ENCODE measurements around the gene TENM4.

The TENM4 gene

DNA sequence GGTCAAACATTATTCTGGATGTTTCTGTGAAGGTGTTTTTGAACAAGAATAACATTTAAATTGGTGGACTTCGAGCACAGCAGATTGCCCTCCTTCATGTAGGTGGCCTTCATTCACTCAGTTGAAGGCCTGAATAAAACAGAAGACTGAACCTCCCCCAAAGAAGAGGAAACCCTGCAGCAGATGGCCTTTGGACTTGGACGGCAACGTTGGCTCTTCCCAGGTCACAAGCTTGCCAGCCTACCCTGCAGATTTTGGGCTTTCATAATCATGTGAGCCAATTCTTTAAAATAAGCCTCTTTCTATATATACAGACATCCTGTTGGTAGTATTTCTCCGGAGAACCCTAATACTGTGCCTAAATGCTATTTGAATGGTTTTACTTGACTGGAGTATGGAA, 434.0 kb downstream of the TENM4 start:
- 100% methylated on average over 1 to 3 of the region's 4 CpGs for WGBS, 2 experiments (ENCODE audit: insufficient coverage in 2 of 2)
- Histone ChIP-seq H3K4me3 (ENCODE audit: extremely low read depth, insufficient read depth, low read length, poor library complexity, severe bottlenecking) (no peak overlapping the region), H3K36me3 (ENCODE audit: control insufficient read depth, insufficient read depth, low read length) (no peaks in the 10 kb centered on the region), H3K27ac (ENCODE audit: low read depth, low read length, severe bottlenecking) (no peak overlapping the region), H3K4me1 (ENCODE audit: control insufficient read depth, insufficient read depth, low read length, poor library complexity, severe bottlenecking) (no peaks in the 10 kb centered on the region), H3K9me3 (ENCODE audit: control insufficient read depth, low read length) (no peaks in the 10 kb centered on the region)

DNA sequence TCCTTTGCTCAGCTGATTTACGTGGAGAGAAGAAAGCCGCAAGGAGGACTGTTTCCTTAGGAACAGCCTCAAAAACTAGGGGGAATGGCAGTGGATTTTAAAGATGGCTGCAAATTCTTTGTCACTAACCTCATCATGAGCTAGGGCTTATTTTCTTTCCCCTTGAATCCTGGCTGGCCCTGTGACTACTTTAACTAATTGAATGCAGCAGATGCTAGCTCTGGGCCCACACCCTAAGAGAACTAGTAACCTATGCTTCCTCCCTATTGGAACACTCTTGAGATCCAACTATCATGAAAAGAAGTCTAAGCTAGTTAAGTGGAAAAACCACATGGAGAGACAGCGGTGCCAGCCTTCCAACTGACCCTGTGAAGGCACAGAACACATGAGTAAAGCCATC, 444.8 kb downstream of the TENM4 start:
- H3K4me1 ChIP-seq (ENCODE audit: control insufficient read depth, insufficient read depth, low read length, poor library complexity, severe bottlenecking) = no peaks in the 10 kb centered on the region
- 83 to 90% methylated on average over 1 to 2 of the region's 3 CpGs for whole genome bisulfite sequencing, 2 experiments (ENCODE audit: insufficient coverage in 2 of 2)
- H3K36me3 ChIP-seq (ENCODE audit: control insufficient read depth, insufficient read depth, low read length) = no peaks in the 10 kb centered on the region
- H3K27ac ChIP-seq (ENCODE audit: low read depth, low read length, severe bottlenecking) = no peak overlapping the region
- H3K4me3 ChIP-seq (ENCODE audit: extremely low read depth, insufficient read depth, low read length, poor library complexity, severe bottlenecking) = no peak overlapping the region
- H3K9me3 ChIP-seq (ENCODE audit: control insufficient read depth, low read length) = no peaks in the 10 kb centered on the region

DNA sequence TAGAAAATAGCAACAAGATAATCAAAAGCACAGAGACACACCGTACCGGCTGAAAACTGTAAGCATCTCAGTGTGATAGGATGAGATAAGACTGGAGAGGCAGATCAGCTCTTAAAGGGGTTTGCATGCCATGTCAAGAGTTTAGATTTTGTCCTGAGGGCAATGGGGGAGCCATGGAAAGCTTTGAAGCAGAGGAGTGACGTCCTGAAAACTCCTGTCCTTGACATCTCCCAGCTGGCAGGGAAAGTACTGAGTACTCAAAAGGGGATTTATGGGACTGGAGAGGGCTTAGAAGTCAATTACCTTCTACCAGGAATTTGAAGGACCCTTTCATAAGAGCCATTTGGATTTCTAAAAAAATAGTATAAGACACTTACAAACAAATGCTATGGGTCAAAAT, 445.7 kb downstream of the TENM4 start:
- no peaks in the 10 kb centered on the region for H3K4me1 ChIP-seq (ENCODE audit: control insufficient read depth, insufficient read depth, low read length, poor library complexity, severe bottlenecking)
- no peaks in the 10 kb centered on the region for H3K36me3 ChIP-seq (ENCODE audit: control insufficient read depth, insufficient read depth, low read length)
- 83 to 92% methylated on average over 1 to 3 of the region's 3 CpGs for WGBS, 2 experiments (ENCODE audit: insufficient coverage in 2 of 2)
- no peaks in the 10 kb centered on the region for H3K9me3 ChIP-seq (ENCODE audit: control insufficient read depth, low read length)
- no peak overlapping the region for H3K27ac ChIP-seq (ENCODE audit: low read depth, low read length, severe bottlenecking)
- H3K4me3 ChIP-seq (ENCODE audit: extremely low read depth, insufficient read depth, low read length, poor library complexity, severe bottlenecking) = no peak overlapping the region

DNA sequence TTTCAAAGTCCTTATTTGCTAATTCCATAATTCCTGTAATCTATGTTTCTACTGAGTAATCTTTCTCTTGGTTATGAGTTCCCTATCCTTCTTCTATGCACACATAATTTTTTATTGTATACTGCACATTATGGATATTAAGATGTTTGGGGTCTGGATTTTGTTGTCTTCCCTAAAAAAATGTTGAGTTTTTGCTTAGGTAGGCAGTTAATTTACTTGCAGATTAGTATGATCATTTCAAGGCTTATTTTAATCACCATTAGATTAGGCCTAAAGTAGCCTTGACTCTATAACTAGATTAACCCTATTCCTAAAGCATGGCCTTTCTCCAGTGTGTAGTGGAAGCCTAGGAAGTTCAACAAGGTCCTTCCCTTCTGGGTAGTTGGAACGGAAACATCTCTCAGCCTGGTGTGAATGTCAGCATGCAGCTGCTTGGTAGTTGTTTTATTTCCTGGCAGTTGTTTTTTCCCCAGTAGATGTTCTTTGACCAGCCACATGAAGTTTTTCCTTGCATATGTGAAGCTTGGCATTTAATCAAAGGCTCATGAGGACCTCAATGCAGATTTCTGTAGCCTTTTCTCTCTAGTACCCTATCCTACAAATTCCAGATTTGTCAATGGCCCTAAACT, 446.9 kb downstream of the TENM4 start:
- H3K36me3 ChIP-seq (ENCODE audit: control insufficient read depth, insufficient read depth, low read length) = no peaks in the 10 kb centered on the region
- no peaks in the 10 kb centered on the region for H3K9me3 ChIP-seq (ENCODE audit: control insufficient read depth, low read length)
- H3K27ac ChIP-seq (ENCODE audit: low read depth, low read length, severe bottlenecking) = no peak overlapping the region
- 75% methylated on average over 1 of the region's 1 CpG; no CpG with 5 or more reads in 1 of the 2 experiments for WGBS, 2 experiments (ENCODE audit: insufficient coverage in 2 of 2)
- H3K4me1 ChIP-seq (ENCODE audit: control insufficient read depth, insufficient read depth, low read length, poor library complexity, severe bottlenecking) = no peaks in the 10 kb centered on the region
- H3K4me3 ChIP-seq (ENCODE audit: extremely low read depth, insufficient read depth, low read length, poor library complexity, severe bottlenecking) = no peak overlapping the region

DNA sequence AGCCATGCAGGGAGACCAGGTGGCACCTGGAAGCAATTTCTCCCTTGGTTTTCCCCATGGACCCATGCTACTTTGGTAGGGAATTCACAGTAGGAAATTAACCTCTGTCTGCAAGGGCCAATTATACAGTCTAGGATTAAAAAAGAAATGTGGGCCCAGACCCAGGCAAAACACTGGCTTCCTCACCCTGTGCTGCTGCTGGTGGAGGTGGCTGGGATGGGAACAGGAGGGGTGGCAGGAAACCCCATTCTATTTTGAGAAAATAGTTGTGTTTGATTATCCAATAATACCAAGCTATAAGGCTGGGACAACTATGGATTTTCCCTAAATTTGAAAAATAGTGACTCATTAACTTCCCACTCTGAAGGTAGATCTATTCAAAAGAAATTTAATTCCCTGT, 449.1 kb downstream of the TENM4 start:
- Histone ChIP-seq H3K4me3 (ENCODE audit: extremely low read depth, insufficient read depth, low read length, poor library complexity, severe bottlenecking) (no peak overlapping the region), H3K27ac (ENCODE audit: low read depth, low read length, severe bottlenecking) (no peak overlapping the region), H3K9me3 (ENCODE audit: control insufficient read depth, low read length) (no peaks in the 10 kb centered on the region), H3K36me3 (ENCODE audit: control insufficient read depth, insufficient read depth, low read length) (no peaks in the 10 kb centered on the region), H3K4me1 (ENCODE audit: control insufficient read depth, insufficient read depth, low read length, poor library complexity, severe bottlenecking) (no peaks in the 10 kb centered on the region)

DNA sequence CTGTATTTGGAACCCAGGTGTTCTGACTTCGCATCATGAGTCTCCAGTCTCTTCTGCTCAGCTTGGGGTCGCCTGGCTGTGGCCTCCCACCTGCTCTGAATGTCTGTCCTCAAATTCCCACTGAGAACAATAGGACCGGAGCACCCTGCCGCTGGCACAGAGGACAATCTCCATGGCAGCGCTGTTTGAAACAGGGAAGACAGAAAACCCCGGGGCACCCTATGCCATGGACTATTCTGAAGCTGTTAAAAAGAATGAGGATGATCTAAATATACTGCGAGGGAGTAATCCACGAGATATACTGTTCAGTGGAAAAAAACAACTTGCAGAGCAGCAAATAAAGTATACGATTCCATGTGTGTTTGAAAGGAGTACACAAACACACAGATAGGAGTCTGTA, 450.6 kb downstream of the TENM4 start:
- 76 to 80% methylated on average over 7 to 8 of the region's 9 CpGs for WGBS, 2 experiments (ENCODE audit: insufficient coverage in 2 of 2)
- no peaks in the 10 kb centered on the region for H3K9me3 ChIP-seq (ENCODE audit: control insufficient read depth, low read length)
- no peaks in the 10 kb centered on the region for H3K36me3 ChIP-seq (ENCODE audit: control insufficient read depth, insufficient read depth, low read length)
- H3K27ac ChIP-seq (ENCODE audit: low read depth, low read length, severe bottlenecking) = no peak overlapping the region
- no peaks in the 10 kb centered on the region for H3K4me1 ChIP-seq (ENCODE audit: control insufficient read depth, insufficient read depth, low read length, poor library complexity, severe bottlenecking)
- no peak overlapping the region for H3K4me3 ChIP-seq (ENCODE audit: extremely low read depth, insufficient read depth, low read length, poor library complexity, severe bottlenecking)

DNA sequence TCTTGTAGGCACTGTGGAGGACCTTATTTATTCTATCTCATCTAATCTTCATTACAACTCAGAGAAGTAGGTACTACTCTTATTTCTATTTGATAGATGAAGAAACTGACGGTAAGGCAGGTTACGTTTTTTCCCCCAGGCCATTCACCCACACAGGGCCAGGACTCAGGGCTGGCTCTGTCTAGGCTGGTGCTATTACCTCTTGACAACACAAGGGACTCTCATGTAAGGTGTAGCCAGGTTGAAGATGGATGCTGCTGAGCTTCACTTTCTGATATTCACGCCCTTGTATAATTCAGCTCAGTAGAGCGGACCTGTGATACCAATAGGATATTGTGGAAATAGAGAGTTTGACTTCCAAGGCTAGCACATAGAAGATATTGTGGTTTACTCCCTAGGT, 453.1 kb downstream of the TENM4 start:
- Histone ChIP-seq H3K36me3 (ENCODE audit: control insufficient read depth, insufficient read depth, low read length) (no peaks in the 10 kb centered on the region), H3K4me1 (ENCODE audit: control insufficient read depth, insufficient read depth, low read length, poor library complexity, severe bottlenecking) (no peaks in the 10 kb centered on the region), H3K9me3 (ENCODE audit: control insufficient read depth, low read length) (no peaks in the 10 kb centered on the region), H3K27ac (ENCODE audit: low read depth, low read length, severe bottlenecking) (no peak overlapping the region), H3K4me3 (ENCODE audit: extremely low read depth, insufficient read depth, low read length, poor library complexity, severe bottlenecking) (no peak overlapping the region)
- 90 to 100% methylated on average over 2 of the region's 4 CpGs for WGBS, 2 experiments (ENCODE audit: insufficient coverage in 2 of 2)

DNA sequence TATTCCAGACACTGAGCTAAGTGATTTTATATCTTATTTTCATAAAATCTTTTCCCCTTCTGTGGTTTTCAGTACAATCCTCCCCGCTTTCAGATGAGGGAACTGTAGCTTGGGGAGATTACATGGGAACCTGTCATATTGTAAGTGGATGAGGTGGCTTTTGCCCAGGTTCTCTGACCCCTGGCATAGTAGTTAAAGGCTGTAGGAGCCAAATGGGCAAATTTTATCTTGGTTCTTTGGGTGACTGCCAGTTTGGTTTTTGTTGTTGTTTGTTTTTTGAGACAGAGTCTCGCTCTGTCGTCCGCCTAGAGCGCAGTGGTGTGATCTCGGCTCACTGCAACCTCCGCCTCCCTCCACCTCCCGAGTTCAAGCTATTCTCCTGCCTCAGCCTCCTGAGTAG, 454.5 kb downstream of the TENM4 start:
- 80 to 91% methylated on average over 1 to 4 of the region's 8 CpGs for WGBS, 2 experiments (ENCODE audit: insufficient coverage in 2 of 2)

DNA sequence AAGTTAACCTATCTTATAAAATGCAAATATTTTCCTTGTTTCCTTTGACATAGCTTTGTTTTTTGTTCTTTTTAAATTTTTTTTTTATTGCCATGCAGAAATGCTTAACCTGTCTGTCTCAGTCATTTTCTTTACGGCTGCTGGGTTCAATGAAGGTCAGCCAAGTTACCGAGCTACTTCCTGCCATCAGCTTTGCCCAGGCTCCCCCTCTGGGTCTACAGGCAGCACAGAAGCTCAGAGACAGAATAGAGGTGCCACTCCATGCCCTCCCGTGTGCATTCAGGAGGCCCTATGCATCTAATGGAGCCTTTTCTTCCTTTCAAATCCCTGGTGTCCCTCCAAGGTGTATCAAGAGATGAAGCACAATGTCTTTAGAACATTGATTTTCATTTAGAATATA, 455.2 kb downstream of the TENM4 start:
- no peaks in the 10 kb centered on the region for H3K36me3 ChIP-seq (ENCODE audit: control insufficient read depth, insufficient read depth, low read length)
- no peak overlapping the region for H3K27ac ChIP-seq (ENCODE audit: low read depth, low read length, severe bottlenecking)
- H3K4me3 ChIP-seq (ENCODE audit: extremely low read depth, insufficient read depth, low read length, poor library complexity, severe bottlenecking) = no peak overlapping the region
- no peaks in the 10 kb centered on the region for H3K4me1 ChIP-seq (ENCODE audit: control insufficient read depth, insufficient read depth, low read length, poor library complexity, severe bottlenecking)
- H3K9me3 ChIP-seq (ENCODE audit: control insufficient read depth, low read length) = no peaks in the 10 kb centered on the region
- 84 to 89% methylated on average over 2 to 3 of the region's 3 CpGs for WGBS, 2 experiments (ENCODE audit: insufficient coverage in 2 of 2)

More for the DNA sequence above, 454.5 kb downstream of the TENM4 start:
- no peaks in the 10 kb centered on the region for H3K9me3 ChIP-seq (ENCODE audit: control insufficient read depth, low read length)
- H3K27ac ChIP-seq (ENCODE audit: low read depth, low read length, severe bottlenecking) = no peak overlapping the region
- no peaks in the 10 kb centered on the region for H3K36me3 ChIP-seq (ENCODE audit: control insufficient read depth, insufficient read depth, low read length)
- no peaks in the 10 kb centered on the region for H3K4me1 ChIP-seq (ENCODE audit: control insufficient read depth, insufficient read depth, low read length, poor library complexity, severe bottlenecking)
- H3K4me3 ChIP-seq (ENCODE audit: extremely low read depth, insufficient read depth, low read length, poor library complexity, severe bottlenecking) = no peak overlapping the region

DNA sequence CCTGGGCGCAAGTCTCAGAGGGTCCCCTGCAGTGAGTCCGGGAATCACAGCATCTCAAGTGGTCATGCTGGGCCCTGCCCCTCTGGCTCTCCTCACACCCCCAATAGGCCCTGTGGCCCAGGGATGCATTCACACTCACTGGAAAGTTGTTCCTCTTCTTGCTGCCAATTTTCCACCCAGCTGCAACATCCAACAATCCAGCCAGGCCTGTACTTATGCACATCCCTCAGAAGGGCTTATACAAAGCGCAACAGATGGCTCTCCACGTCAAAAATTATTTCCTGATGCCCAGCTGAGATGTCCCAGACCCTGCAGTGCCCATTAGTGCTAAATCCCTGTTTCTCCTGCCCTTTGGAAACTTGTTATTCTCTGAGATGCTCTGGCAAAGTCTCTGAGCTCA, 458.4 kb downstream of the TENM4 start:
- Histone ChIP-seq H3K9me3 (ENCODE audit: control insufficient read depth, low read length) (no peaks in the 10 kb centered on the region), H3K36me3 (ENCODE audit: control insufficient read depth, insufficient read depth, low read length) (no peaks in the 10 kb centered on the region), H3K4me1 (ENCODE audit: control insufficient read depth, insufficient read depth, low read length, poor library complexity, severe bottlenecking) (no peaks in the 10 kb centered on the region), H3K27ac (ENCODE audit: low read depth, low read length, severe bottlenecking) (no peak overlapping the region), H3K4me3 (ENCODE audit: extremely low read depth, insufficient read depth, low read length, poor library complexity, severe bottlenecking) (no peak overlapping the region)
- WGBS, 2 experiments (ENCODE audit: insufficient coverage in 2 of 2) = 85 to 92% methylated on average over 4 of the region's 4 CpGs

DNA sequence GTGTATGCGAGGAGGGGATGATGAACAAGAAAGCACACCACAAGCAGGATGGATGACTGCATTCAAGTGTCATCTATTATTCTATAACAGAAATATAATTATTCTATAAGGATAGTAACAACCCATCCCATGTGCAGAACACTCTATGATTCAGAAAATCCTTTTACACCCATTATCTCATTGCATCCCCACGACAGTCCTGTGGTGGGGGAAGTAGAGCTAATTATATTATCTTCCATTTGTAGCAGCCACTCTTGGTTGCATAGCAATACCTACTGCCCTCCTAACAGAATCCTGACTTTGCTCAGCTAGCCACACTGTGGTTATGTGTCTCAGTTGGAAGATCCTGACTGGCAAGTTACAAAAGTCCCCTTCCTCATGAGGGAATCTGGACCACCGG, 459.7 kb downstream of the TENM4 start:
- 100% methylated on average over 1 of the region's 3 CpGs for WGBS, 2 experiments (ENCODE audit: insufficient coverage in 2 of 2)
- H3K4me1 ChIP-seq (ENCODE audit: control insufficient read depth, insufficient read depth, low read length, poor library complexity, severe bottlenecking) = no peaks in the 10 kb centered on the region
- no peak overlapping the region for H3K27ac ChIP-seq (ENCODE audit: low read depth, low read length, severe bottlenecking)
- no peaks in the 10 kb centered on the region for H3K36me3 ChIP-seq (ENCODE audit: control insufficient read depth, insufficient read depth, low read length)
- H3K4me3 ChIP-seq (ENCODE audit: extremely low read depth, insufficient read depth, low read length, poor library complexity, severe bottlenecking) = no peak overlapping the region
- no peaks in the 10 kb centered on the region for H3K9me3 ChIP-seq (ENCODE audit: control insufficient read depth, low read length)
